ENCODE measurements around the gene SMIM38. TPM values are rescaled to one million over a fixed set of nuclear protein-coding genes. Genes with fewer than 3 reads are reported as not detected.

Gene SMIM38
- total and polyA plus RNA-seq, 2 experiments from 2014 or later, result 0.38 TPM; not detected in 1

DNA sequence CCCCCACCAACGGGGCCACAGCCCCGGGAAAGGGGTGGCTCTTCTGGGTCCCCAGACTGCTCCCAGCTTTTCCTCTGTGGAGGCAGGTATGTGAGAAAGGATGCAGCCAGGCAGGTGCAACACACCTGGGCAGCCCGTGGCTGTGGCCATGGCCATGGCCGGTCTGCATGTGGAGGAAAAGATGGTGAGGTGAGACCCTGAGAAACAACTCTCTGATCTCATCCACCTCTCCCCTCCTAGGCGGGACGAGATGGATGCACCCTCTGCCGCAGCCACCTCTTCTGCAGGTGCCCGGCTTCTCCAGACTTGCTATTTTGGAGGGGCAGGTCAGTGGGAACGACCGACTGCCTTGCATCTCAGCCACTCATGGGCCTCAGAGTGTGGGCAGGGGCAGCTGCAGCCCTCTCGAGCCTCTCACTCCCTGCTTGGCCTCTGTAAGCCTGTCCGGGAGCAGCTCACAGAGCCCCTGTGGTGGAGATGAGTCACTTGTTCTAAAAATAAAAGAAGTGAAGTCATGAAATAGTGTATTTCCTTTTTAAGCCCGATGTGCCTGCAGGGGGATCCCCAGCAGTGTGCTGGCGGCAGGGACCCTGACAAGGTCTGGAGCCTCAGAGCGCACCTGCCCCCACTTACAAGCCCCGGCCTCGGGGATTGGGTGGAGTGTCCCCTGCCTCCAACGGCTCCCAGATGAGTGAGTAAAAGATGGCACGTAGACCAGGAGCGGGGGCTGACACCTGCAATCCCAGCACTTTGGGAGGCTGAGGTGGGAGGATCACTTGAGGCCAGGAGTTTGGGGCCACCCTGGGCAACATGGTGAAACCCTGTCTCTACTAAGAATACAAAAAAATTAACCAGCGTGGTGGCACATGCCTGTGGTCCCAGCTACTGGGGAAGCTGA, 10.7 kb downstream of the SMIM38 start:
- H3K36me3 Mint-ChIP-seq (ENCODE audit: low read depth), result peaks cover 3% of the 10 kb centered on the region; the same call in 2 of the 3 replicates

More for the DNA sequence above, 10.7 kb downstream of the SMIM38 start:
- Histone ChIP-seq H2AFZ (0 out of 2 replicates have a peak overlapping the region, but pooled peaks have one; percentile 38), H3K27ac (ENCODE audit: low read depth) (no peak overlapping the region), H3F3A (replicated peaks; ENCODE audit: low read depth) (no peaks in the 10 kb centered on the region), H3K9me2 (ENCODE audit: insufficient read depth) (no peaks in the 10 kb centered on the region), H3K36me3 (ENCODE audit: insufficient read depth) (no peaks in the 10 kb centered on the region), H3K4me3 (no peak overlapping the region), H4K20me1 (replicated peaks; ENCODE audit: insufficient read depth) (no peaks in the 10 kb centered on the region), H3K4me2 (no peak overlapping the region; the same call in 1 of the 2 replicates), H3K4me1 (ENCODE audit: insufficient read depth) (no peaks in the 10 kb centered on the region; the same call in 1 of the 2 replicates), H3K27me3 (ENCODE audit: insufficient read depth) (no peaks in the 10 kb centered on the region), H3K79me2 (replicated peaks; ENCODE audit: insufficient read depth) (no peaks in the 10 kb centered on the region)
- TF ChIP-seq NANOG (IDR thresholded peaks at IDR 0.05; ENCODE audit: borderline replicate concordance) (no peak), ZNF331 (CRISPR knock-in tag; IDR thresholded peaks at IDR 0.05; ENCODE audit: low read depth) (no peak), CREB1 (CRISPR knock-in tag; IDR thresholded peaks at IDR 0.05; ENCODE audit: low read depth) (no peak), EZH2phosphoT487 (IDR thresholded peaks at IDR 0.05; ENCODE audit: unreplicated experiment) (no peak), POLR2AphosphoS5 (IDR thresholded peaks at IDR 0.05; ENCODE audit: low read depth) (no peak), JUNB (IDR thresholded peaks at IDR 0.05; ENCODE audit: unreplicated experiment) (no peak), EZH2 (IDR thresholded peaks at IDR 0.05; ENCODE audit: low read depth, unreplicated experiment) (no peak), ZNF114 (CRISPR knock-in tag; IDR thresholded peaks at IDR 0.05) (no peak), STAT1 (IDR thresholded peaks at IDR 0.05; ENCODE audit: unreplicated experiment) (no peak), ETS1 (IDR thresholded peaks at IDR 0.05) (no peak)
- TF ChIP-seq, protein P1, sequence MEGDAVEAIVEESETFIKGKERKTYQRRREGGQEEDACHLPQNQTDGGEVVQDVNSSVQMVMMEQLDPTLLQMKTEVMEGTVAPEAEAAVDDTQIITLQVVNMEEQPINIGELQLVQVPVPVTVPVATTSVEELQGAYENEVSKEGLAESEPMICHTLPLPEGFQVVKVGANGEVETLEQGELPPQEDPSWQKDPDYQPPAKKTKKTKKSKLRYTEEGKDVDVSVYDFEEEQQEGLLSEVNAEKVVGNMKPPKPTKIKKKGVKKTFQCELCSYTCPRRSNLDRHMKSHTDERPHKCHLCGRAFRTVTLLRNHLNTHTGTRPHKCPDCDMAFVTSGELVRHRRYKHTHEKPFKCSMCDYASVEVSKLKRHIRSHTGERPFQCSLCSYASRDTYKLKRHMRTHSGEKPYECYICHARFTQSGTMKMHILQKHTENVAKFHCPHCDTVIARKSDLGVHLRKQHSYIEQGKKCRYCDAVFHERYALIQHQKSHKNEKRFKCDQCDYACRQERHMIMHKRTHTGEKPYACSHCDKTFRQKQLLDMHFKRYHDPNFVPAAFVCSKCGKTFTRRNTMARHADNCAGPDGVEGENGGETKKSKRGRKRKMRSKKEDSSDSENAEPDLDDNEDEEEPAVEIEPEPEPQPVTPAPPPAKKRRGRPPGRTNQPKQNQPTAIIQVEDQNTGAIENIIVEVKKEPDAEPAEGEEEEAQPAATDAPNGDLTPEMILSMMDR (conservative IDR thresholded peaks at IDR 0.05; ENCODE audit: low read depth in 2 of 2), result no peak
- TF ChIP-seq, protein P2, sequence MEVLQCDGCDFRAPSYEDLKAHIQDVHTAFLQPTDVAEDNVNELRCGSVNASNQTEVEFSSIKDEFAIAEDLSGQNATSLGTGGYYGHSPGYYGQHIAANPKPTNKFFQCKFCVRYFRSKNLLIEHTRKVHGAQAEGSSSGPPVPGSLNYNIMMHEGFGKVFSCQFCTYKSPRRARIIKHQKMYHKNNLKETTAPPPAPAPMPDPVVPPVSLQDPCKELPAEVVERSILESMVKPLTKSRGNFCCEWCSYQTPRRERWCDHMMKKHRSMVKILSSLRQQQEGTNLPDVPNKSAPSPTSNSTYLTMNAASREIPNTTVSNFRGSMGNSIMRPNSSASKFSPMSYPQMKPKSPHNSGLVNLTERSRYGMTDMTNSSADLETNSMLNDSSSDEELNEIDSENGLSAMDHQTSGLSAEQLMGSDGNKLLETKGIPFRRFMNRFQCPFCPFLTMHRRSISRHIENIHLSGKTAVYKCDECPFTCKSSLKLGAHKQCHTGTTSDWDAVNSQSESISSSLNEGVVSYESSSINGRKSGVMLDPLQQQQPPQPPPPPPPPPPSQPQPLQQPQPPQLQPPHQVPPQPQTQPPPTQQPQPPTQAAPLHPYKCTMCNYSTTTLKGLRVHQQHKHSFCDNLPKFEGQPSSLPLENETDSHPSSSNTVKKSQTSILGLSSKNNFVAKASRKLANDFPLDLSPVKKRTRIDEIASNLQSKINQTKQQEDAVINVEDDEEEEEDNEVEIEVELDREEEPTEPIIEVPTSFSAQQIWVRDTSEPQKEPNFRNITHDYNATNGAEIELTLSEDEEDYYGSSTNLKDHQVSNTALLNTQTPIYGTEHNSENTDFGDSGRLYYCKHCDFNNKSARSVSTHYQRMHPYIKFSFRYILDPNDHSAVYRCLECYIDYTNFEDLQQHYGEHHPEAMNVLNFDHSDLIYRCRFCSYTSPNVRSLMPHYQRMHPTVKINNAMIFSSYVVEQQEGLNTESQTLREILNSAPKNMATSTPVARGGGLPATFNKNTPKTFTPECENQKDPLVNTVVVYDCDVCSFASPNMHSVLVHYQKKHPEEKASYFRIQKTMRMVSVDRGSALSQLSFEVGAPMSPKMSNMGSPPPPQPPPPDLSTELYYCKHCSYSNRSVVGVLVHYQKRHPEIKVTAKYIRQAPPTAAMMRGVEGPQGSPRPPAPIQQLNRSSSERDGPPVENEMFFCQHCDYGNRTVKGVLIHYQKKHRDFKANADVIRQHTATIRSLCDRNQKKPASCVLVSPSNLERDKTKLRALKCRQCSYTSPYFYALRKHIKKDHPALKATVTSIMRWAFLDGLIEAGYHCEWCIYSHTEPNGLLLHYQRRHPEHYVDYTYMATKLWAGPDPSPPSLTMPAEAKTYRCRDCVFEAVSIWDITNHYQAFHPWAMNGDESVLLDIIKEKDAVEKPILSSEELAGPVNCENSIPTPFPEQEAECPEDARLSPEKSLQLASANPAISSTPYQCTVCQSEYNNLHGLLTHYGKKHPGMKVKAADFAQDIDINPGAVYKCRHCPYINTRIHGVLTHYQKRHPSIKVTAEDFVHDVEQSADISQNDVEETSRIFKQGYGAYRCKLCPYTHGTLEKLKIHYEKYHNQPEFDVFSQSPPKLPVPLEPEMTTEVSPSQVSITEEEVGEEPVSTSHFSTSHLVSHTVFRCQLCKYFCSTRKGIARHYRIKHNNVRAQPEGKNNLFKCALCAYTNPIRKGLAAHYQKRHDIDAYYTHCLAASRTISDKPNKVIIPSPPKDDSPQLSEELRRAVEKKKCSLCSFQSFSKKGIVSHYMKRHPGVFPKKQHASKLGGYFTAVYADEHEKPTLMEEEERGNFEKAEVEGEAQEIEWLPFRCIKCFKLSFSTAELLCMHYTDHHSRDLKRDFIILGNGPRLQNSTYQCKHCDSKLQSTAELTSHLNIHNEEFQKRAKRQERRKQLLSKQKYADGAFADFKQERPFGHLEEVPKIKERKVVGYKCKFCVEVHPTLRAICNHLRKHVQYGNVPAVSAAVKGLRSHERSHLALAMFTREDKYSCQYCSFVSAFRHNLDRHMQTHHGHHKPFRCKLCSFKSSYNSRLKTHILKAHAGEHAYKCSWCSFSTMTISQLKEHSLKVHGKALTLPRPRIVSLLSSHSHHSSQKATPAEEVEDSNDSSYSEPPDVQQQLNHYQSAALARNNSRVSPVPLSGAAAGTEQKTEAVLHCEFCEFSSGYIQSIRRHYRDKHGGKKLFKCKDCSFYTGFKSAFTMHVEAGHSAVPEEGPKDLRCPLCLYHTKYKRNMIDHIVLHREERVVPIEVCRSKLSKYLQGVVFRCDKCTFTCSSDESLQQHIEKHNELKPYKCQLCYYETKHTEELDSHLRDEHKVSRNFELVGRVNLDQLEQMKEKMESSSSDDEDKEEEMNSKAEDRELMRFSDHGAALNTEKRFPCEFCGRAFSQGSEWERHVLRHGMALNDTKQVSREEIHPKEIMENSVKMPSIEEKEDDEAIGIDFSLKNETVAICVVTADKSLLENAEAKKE (CRISPR knock-in tag; IDR thresholded peaks at IDR 0.05), result no peak
- H3K9me3 Mint-ChIP-seq, result peaks cover 14% of the 10 kb centered on the region
- H3K4me1 Mint-ChIP-seq, result no peaks in the 10 kb centered on the region; the same call in 2 of the 3 replicates
- H3K27ac Mint-ChIP-seq, result no peak overlapping the region
- ATAC-seq (peak; percentile 91), DNase-seq (ENCODE audit: low spot score) (peak; percentile 54)
- H3K4me3 Mint-ChIP-seq, result no peak overlapping the region
- peaks cover 11% of the 10 kb centered on the region for H3K27me3 Mint-ChIP-seq (ENCODE audit: insufficient read depth, low read depth, poor library complexity)

Data from GM23338 (cell line).